Esophagus muscularis mucosa (tissue), 3 donors: ENCODE results near the gene CSNK2A2.

Source experiments
- POLR2A ChIP-seq: fragments of 450-650 bp; IDR thresholded peaks from one replicate; pipeline ENCODE4 v1.6.1; 2017; ENCODE audit warnings: antibody characterized with exemption, moderate library complexity, mild to moderate bottlenecking, low read depth
- TF ChIP-seq, protein P1 (sequence below), 3 experiments: fragments of 200-600 bp in 2 of 3; fragments of 450-650 bp in 1 of 3; sonication (generic) in 2 of 3; IDR thresholded peaks; one replicate each; pipeline ENCODE4 v1.5.1; 2017 to 2019; ENCODE audit warnings: antibody characterized with exemption in 3 of 3, mild to moderate bottlenecking in 2 of 3, moderate library complexity in 1 of 3

DNA sequence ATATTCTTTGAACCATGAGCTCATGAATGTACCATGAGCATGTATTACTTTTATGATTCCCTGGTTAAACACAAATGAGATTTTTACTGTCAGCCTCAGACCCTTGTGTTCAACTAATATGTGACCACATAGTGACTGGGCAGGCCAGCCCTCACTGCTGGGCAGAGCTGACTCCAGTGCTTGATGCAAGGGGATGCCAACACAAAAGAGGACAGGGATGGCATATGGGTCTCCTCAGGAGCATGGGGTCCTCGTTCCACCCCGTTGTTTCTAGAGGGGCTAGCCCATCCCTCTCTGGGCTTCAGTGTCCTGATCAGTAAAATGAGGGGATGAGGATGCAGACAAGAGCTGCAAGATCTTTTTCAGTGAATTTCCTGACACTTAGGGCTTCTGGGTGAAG is 88.0 kb downstream of the CSNK2A2 start:
- TF ChIP-seq, protein P1, sequence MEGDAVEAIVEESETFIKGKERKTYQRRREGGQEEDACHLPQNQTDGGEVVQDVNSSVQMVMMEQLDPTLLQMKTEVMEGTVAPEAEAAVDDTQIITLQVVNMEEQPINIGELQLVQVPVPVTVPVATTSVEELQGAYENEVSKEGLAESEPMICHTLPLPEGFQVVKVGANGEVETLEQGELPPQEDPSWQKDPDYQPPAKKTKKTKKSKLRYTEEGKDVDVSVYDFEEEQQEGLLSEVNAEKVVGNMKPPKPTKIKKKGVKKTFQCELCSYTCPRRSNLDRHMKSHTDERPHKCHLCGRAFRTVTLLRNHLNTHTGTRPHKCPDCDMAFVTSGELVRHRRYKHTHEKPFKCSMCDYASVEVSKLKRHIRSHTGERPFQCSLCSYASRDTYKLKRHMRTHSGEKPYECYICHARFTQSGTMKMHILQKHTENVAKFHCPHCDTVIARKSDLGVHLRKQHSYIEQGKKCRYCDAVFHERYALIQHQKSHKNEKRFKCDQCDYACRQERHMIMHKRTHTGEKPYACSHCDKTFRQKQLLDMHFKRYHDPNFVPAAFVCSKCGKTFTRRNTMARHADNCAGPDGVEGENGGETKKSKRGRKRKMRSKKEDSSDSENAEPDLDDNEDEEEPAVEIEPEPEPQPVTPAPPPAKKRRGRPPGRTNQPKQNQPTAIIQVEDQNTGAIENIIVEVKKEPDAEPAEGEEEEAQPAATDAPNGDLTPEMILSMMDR (IDR thresholded peaks at IDR 0.05), result no peak
- TF ChIP-seq POLR2A, result no peak
